PFSK-1 (cell line): ENCODE data around the gene SRGAP3.

Experiments used
- FOXP2 ChIP-seq: optimal IDR thresholded peaks from 2 replicates; pipeline ENCODE3; 2011; ENCODE audit warnings: borderline replicate concordance, control low read depth, inconsistent platforms; ENCODE audit not compliant: insufficient read depth; ENCODE audit errors: extremely low read length, extremely low read depth
- POLR2AphosphoS5 ChIP-seq: IDR thresholded peaks from 2 replicates; pipeline ENCODE4 v1.6.1; 2012; ENCODE audit warnings: low read depth, mild to moderate bottlenecking, control low read depth, low read length, moderate library complexity
- SIN3A ChIP-seq: IDR thresholded peaks from 2 replicates; pipeline ENCODE4 v1.6.1; 2012; ENCODE audit warnings: mild to moderate bottlenecking, low read length, moderate library complexity, borderline replicate concordance; ENCODE audit not compliant: insufficient read depth
- TAF1 ChIP-seq: IDR thresholded peaks from 2 replicates; pipeline ENCODE4 v1.6.1; 2012; ENCODE audit warnings: low read length, control low read depth, borderline replicate concordance; ENCODE audit not compliant: insufficient read depth
- TF ChIP-seq, protein P1 (sequence below), 2 experiments: IDR thresholded peaks; 2 replicates each; pipeline versions ENCODE4 v1.6.1 to v1.8.0; 2011 to 2012; ENCODE audit warnings: low read depth in 2 of 2, low read length in 2 of 2, control low read depth in 1 of 2, inconsistent platforms in 1 of 2, mild to moderate bottlenecking in 1 of 2, moderate library complexity in 1 of 2; ENCODE audit not compliant: insufficient read depth in 1 of 2

Gene SRGAP3

DNA sequence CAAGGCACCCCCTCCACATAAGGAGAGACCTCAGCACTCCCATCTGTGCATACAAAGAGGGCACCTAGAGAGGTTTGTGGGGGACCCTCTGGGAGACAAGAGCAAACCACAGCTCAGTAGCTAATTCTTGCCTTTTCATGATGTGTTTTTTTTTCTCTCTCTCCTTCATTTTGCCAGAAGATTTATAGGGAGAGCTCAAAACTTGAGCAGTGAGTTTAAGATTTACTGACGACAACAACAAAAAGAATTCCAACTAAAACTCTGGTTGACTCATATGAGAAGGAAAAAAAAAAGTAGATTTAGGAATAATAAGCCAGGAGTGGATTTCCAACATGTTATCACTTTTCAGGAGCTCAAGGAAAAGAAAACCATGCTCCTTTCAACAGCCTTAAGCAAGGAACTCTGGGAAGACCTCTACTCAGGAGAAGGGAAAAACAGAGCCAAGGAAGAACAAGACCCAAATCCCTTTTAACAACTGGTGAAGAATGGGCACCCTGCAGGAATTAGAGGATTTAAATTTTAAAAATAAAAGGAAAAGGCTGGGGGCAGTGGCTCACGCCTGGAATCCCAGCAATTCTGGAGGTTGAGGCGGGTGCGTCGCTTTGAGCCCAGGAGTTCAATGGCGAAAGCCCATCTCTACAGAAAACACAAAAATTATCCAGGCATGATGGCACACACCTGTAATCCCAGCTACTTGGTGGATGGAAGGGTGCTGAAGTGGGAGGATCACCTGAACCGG lies 228.0 kb downstream of the SRGAP3 start:
- TF ChIP-seq, protein P1, sequence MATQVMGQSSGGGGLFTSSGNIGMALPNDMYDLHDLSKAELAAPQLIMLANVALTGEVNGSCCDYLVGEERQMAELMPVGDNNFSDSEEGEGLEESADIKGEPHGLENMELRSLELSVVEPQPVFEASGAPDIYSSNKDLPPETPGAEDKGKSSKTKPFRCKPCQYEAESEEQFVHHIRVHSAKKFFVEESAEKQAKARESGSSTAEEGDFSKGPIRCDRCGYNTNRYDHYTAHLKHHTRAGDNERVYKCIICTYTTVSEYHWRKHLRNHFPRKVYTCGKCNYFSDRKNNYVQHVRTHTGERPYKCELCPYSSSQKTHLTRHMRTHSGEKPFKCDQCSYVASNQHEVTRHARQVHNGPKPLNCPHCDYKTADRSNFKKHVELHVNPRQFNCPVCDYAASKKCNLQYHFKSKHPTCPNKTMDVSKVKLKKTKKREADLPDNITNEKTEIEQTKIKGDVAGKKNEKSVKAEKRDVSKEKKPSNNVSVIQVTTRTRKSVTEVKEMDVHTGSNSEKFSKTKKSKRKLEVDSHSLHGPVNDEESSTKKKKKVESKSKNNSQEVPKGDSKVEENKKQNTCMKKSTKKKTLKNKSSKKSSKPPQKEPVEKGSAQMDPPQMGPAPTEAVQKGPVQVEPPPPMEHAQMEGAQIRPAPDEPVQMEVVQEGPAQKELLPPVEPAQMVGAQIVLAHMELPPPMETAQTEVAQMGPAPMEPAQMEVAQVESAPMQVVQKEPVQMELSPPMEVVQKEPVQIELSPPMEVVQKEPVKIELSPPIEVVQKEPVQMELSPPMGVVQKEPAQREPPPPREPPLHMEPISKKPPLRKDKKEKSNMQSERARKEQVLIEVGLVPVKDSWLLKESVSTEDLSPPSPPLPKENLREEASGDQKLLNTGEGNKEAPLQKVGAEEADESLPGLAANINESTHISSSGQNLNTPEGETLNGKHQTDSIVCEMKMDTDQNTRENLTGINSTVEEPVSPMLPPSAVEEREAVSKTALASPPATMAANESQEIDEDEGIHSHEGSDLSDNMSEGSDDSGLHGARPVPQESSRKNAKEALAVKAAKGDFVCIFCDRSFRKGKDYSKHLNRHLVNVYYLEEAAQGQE (IDR thresholded peaks at IDR 0.05; ENCODE audit: insufficient read depth in 1 of 2, low read depth in 2 of 2, low read length in 2 of 2) = no peak
- TF ChIP-seq SIN3A (no peak), TAF1 (no peak), POLR2AphosphoS5 (no peak), FOXP2 (no peak)

DNA sequence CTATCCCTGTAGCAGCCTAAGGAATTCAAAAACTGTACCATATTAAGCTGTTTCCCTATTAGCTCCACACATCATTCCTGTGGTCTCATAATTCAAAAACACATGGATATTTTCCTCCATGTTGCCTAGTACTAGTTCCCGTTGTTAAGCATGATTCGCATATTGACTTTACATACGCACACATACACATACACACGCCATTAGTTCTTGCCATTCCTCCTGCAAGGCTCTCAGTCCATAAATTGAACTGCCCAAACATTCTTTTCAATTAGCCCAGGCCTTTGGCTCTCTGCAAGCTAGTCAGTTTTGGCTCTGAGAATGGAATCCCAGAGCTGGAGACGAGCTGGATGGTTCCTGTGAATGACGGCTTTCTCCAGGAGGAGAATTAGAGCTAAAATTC lies 229.0 kb downstream of the SRGAP3 start:
- TF ChIP-seq POLR2AphosphoS5 = no peak
- TF ChIP-seq TAF1 = no peak
- TF ChIP-seq SIN3A = no peak
- TF ChIP-seq, protein P1 (IDR thresholded peaks at IDR 0.05; ENCODE audit: insufficient read depth in 1 of 2, low read depth in 2 of 2, low read length in 2 of 2) = no peak
- no peak for TF ChIP-seq FOXP2

DNA sequence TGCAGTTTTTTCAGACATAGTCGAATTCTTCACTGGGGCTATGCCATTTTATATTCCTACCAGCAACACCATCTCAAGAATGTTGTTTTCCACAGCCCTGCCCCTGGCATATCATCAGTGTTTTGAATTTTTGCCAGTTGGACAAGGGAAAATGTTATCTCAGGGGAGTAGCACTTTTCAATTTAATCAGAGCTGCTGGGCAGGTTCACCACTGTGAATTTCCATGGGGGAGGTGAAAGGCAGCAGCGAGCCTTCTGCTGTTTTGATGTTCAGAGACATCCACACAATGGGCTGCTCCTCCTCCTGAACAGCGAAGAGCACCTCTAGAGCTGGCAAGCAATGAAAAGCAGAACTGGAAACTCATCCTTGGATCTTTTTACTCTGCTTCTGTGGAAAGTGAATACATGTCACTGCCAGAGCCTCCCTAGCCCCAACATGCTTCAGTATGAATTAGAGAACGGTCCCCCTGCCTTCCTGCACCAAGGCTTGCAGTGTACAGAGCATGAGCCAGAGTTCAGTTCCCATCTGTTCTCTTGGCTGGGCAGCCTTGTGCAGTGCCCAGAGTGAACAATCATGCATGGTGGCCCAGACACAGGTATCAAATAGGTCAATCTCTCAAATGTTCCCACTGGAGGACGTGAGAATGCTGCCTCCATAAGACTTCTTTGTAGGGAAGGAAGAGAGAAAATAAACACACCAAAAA lies 230.0 kb downstream of the SRGAP3 start:
- TF ChIP-seq FOXP2 (no peak), POLR2AphosphoS5 (no peak)

DNA sequence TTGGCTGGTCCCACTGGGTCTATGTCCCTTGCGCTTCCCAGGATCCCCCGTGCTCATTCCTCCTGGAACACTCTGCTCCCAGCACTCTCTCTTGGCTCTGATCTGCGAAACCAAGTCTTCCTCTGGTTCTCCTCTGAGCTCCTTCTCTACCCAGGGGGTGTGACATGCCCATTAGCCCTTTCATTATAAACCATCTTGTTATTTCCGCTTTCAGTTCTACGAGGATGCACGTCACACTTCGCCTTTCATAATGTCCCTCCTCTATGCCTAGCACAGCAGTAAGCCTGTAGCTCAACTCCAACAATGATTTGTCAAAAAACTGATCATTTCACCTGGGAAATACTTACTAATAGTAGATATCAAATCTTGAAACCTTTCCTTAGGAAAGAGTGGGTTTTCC lies 234.2 kb downstream of the SRGAP3 start:
- TF ChIP-seq POLR2AphosphoS5 (no peak), FOXP2 (no peak), TAF1 (no peak), SIN3A (no peak)
- TF ChIP-seq, protein P1 (IDR thresholded peaks at IDR 0.05; ENCODE audit: insufficient read depth in 1 of 2, low read depth in 2 of 2, low read length in 2 of 2) = no peak

GRCh38 chr3:9013782-9014563 lies 235.5 kb downstream of the SRGAP3 start:
- TF ChIP-seq SIN3A (no peak), TAF1 (no peak), POLR2AphosphoS5 (no peak)
- TF ChIP-seq, protein P1 (IDR thresholded peaks at IDR 0.05; ENCODE audit: insufficient read depth in 1 of 2, low read depth in 2 of 2, low read length in 2 of 2) = no peak
